Kidney (tissue), 14 donors: ENCODE measurements around the gene HNRNPF. TPM values are rescaled to one million over a fixed set of nuclear protein-coding genes. Genes with fewer than 3 reads are reported as not detected.
"Not testable (repeated sequence)": the region's sequence is repeated elsewhere in the genome, so short reads cannot be mapped to it uniquely, and the experiment has no call there.

Source experiments
- DNase-seq, 5 donors: peaks; one replicate each; pipeline ENCODE4 v3.0.0-alpha.2; 2013 to 2020
- FAIRE-seq: peaks from 2 replicates; lab custom pipeline; 2012; peaks lifted over from hg19 to GRCh38; lab: Jason Lieb, UNC
- H3K27ac ChIP-seq, 2 donors: one replicate each; pipeline ENCODE4 v1.7.0; 2013; ENCODE audit warnings: low read depth in 2 of 2, low read length in 2 of 2, inconsistent platforms in 1 of 2
- H3K27me3 ChIP-seq: one replicate; pipeline ENCODE4 v1.7.1; 2013; ENCODE audit warnings: low read length, inconsistent platforms; ENCODE audit not compliant: control insufficient read depth, insufficient read depth
- H3K36me3 ChIP-seq, 3 donors: one replicate each; pipeline versions ENCODE4 v1.7.0 to v1.7.1; 2013; ENCODE audit warnings: low read length in 3 of 3, control low read depth in 1 of 3, inconsistent platforms in 1 of 3; ENCODE audit not compliant: insufficient read depth in 3 of 3, control insufficient read depth in 2 of 3
- H3K4me1 ChIP-seq, 3 donors: one replicate each; pipeline versions ENCODE4 v1.7.0 to v1.7.1; 2013; ENCODE audit warnings: low read length in 3 of 3, inconsistent platforms in 1 of 3, low read depth in 1 of 3; ENCODE audit not compliant: control insufficient read depth in 2 of 3, insufficient read depth in 2 of 3
- H3K4me3 ChIP-seq, 3 donors: one replicate each; pipeline versions ENCODE4 v1.7.0 to v1.8.1; 2013; ENCODE audit warnings: low read length in 3 of 3, control low read depth in 1 of 3, inconsistent platforms in 1 of 3
- H3K9ac ChIP-seq, 3 donors: one replicate each; pipeline versions ENCODE4 v1.7.0 to v1.7.1; 2013; ENCODE audit warnings: low read length in 3 of 3, control low read depth in 1 of 3, inconsistent platforms in 1 of 3
- H3K9me3 ChIP-seq, 3 donors: one replicate each; pipeline versions ENCODE4 v1.7.0 to v1.7.1; 2013; ENCODE audit warnings: low read length in 3 of 3, control low read depth in 1 of 3, inconsistent platforms in 1 of 3; ENCODE audit not compliant: control insufficient read depth in 2 of 3, insufficient read depth in 1 of 3
- CTCF ChIP-seq: IDR thresholded peaks from 3 replicates; pipeline ENCODE4 v1.5.1; 2012; ENCODE audit warnings: mild to moderate bottlenecking, moderate library complexity, borderline replicate concordance; ENCODE audit not compliant: insufficient read depth; ENCODE audit errors: extremely low read depth
- intact Hi-C: fragments of 100-400 bp; cut with DNase I; formaldehyde crosslinking; loops from one replicate; pipeline ENCODE4 v1.11.1; 2022
- polyA plus RNA-seq: library from polyadenylated mRNA; stranded (reverse); fragments of 350-450 nt; fragmentation: Illumina TruSeq; extraction: RNeasy Lipid Tissue Mini Kit (QIAGEN cat#74804); gene quantifications from one replicate; pipeline ENCODE4 v1.2.3, GENCODE V29; 2014; ENCODE audit warnings: low read depth, low replicate concordance; ENCODE audit not compliant: insufficient read depth
- total RNA-seq: library from RNA; stranded (reverse); fragmentation: NEBNext Ultra II Directional; extraction: Animal tissue kit (Norgen Biotek cat#: 25700); gene quantifications from one replicate; pipeline ENCODE4 v1.2.1, GENCODE V29; 2021
- donor health status: control.
- donor health status: control.
- donor health status: control.
- donor health status: control.
- donor health status: control.
- donor health status: DM: yes; HTN: yes; CAD: no.
- donor health status: Normal renal cell carcinoma (clear cell type).

Gene HNRNPF
- total and polyA plus RNA-seq, 2 donors from 2014 or later, result 74.0 to 190 TPM

GRCh38 chr10:43340101-43340500 is 68.9 kb downstream of the HNRNPF start:
- Histone ChIP-seq H3K27me3 (no peaks in the 10 kb centered on the region), H3K36me3 (no peaks in the 10 kb centered on the region), H3K4me1 (peaks cover 0 to 6% (median 5%) of the 10 kb centered on the region in 3 donors), H3K9ac (no peak overlapping the region), H3K9me3 (no peaks in the 10 kb centered on the region), H3K4me3 (no peak overlapping the region), H3K27ac (no peak overlapping the region)
- intact Hi-C loops, result loop anchor here (10.0 kb wide), 1 partner anchor 45 kb away; no protein-coding TSS in a partner anchor
- DNase-seq (no peak), FAIRE-seq (no peak)
- no peak for TF ChIP-seq CTCF

GRCh38 chr10:43339136-43339535 is 69.8 kb downstream of the HNRNPF start:
- Histone ChIP-seq H3K4me3 (no peak overlapping the region), H3K9me3 (no peaks in the 10 kb centered on the region), H3K27ac (no peak overlapping the region), H3K9ac (no peak overlapping the region), H3K27me3 (no peaks in the 10 kb centered on the region), H3K36me3 (no peaks in the 10 kb centered on the region), H3K4me1 (peaks cover 0 to 6% (median 5%) of the 10 kb centered on the region in 3 donors)
- DNase-seq, result peak in 1 of 5 donors; percentile 65
- FAIRE-seq, result no peak
- no peak for TF ChIP-seq CTCF
- intact Hi-C loops, result no loop called here

- H3K4me1 ChIP-seq, result peaks cover 0 to 6% (median 5%) of the 10 kb centered on the region in 3 donors
- no peak overlapping the region for H3K4me3 ChIP-seq
- H3K27ac ChIP-seq, result no peak overlapping the region
- FAIRE-seq, result no peak
- H3K27me3 ChIP-seq, result no peaks in the 10 kb centered on the region
- H3K9me3 ChIP-seq, result no peaks in the 10 kb centered on the region
- no peaks in the 10 kb centered on the region for H3K36me3 ChIP-seq
- intact Hi-C loops, result no loop called here
- TF ChIP-seq CTCF, result no peak
- H3K9ac ChIP-seq, result no peak overlapping the region
- peak in 1 of 5 donors; percentile 49 for DNase-seq
Observed at GRCh38 chr10:43338117-43338516, 70.9 kb downstream of the HNRNPF start.

- H3K27me3 ChIP-seq, H3K4me3 ChIP-seq, H3K9ac ChIP-seq, H3K9me3 ChIP-seq, H3K27ac ChIP-seq, FAIRE-seq, H3K4me1 ChIP-seq, intact Hi-C loops, H3K36me3 ChIP-seq: not testable (repeated sequence)
- DNase-seq, result peak in 1 of 5 donors; percentile 8
Observed at GRCh38 chr10:43337536-43337935, 71.5 kb downstream of the HNRNPF start.
